Suppressor macrophage treated with lipopolysaccharide for 4 hours (primary cell): ENCODE data around the gene CPN2.

Source experiments
- DNase-seq: peaks from one replicate; pipeline ENCODE4 v3.0.0-alpha.2; 2020

Gene CPN2

DNA sequence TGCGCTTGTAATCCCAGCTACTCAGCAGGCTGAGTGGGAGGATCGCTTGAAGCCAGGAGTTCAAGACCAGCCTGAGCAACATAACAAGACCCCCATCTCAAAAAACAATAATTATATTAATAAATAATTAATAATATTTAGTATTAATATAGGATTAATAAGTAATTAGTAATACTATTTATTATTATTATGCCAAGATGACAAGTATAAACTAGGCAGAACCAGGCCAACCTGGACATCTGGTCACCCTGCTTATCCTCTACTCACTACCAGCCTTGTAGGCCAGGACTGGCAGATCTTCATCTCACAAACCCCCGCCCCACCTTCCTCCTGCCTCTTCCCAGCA, 429 bp downstream of the CPN2 start:
- DNase-seq, result no peak

DNA sequence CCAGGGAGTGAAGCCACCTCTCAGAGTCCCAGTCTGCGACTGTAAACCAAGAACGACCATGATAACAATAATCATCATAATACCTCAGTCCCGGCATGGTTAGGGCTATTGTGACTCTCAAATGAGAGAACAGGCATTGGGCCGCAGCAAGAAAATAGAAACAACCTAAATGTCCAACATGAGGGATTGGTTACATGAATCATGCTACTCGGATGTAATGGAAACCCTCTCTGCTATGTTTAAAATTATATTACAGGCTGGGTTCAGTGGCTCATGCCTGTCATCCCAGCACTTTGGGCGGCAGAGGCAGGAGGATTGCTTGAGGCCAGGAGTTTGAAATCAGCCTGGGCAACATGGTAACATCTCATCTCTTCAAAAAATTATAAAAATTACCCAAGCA, 2.8 kb downstream of the CPN2 start:
- no peak for DNase-seq

DNA sequence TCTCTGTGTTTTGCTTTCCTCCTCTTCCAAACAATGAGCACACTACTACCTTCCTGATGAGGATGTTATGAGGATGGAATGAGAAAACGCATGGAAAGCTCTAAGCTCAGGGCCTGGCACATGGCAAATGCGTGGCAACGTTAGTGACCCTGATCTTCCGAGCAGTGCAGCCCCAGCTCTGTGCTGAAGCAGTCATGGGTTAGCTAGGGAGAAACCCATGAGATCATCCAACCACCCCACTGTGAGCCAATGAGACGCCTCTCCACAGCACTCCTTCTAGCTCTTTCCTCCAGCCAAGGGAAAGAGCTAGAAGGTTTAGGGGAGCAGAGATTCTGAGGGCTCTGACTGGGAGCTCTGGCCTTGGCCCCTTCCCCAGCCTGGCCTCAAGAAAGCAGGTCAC, 4.5 kb downstream of the CPN2 start:
- DNase-seq, result peak; percentile 43

DNA sequence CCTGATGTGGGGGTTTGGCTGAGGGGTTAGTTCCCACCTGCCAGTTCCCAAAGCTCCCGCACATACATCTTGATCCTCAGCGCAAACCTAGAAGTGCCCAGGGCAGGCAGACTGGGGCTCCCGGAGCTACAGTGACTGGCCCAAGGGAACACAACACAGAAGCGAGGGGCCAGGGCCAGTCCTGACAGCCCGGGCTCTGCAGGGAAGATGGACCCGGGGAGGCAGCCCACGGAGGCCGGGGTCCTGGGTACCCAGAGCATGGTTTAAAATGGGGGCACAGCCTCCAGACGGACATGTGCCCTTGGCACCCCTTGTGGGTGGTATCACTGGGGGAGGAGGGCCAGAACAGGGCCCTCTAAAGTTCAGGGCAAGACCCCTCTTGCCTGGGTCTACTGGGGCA, 5.1 kb downstream of the CPN2 start:
- DNase-seq, result no peak

DNA sequence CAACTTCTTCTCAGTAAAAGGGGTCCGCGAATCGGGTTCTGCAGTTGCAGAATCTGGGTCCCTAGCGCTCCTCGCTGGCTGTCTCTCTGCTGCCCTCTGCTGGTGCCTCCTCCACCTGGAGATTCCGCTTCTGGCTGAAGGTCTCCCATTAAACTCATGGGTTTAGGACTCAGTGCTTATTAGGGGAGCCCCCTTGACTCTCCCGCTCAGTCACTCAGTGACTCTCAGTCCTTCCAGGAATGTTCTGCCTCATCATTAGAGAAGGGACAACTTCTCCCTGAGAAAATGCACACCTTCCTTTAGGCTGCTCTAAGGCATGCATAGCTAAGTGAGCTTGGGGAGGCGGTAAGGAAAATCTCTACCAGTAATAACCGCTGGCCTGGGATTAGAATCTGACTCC, 7.1 kb downstream of the CPN2 start:
- peak; percentile 77 for DNase-seq

DNA sequence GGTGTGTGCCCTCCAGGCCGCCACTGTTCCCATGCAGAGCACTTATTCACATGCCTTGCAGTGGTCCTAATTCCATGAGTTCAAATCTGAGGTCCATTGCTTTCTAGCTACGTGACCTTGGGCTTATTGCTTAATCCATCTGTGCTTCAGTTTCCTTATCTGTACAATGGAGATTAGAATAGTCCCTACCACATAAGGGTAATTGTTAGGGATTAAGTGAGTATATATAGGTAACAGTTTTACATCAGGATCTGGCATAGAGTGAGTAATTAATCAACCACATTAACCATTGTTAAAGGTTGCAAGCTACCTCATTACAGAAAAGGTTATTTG, 7.6 kb downstream of the CPN2 start:
- no peak for DNase-seq

DNA sequence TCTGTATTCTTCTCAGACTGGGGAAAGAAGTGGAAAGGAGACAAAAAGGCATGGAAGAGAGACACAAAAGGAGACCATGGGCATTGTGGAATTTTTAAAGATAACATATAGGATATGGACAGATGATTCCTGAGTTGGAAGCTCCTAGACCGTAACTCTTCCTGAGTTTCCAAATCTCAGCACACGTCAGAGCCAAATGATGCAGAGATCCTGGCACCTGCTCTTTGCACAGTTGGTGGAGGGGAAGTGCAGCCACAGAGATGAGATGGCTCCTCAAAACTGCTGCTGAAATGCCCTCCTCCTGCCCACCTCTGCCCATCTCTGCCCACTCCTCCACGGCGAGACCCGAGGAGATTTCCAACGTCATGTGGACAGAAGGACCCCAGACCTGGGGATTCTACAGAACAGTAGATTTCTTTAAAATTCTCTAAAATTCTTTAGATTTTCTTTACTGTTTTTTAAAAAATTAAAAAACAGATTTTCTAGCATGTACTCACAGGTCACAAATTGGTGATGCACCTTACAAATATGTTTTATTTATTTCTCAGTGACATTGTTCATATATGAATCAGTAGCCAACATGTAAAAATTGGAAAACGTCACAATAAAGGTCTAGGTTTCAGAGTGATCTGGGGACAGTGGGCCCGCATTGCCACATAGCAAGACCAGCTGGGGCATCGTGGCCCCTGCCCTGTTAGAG, 8.1 kb downstream of the CPN2 start:
- no peak for DNase-seq

DNA sequence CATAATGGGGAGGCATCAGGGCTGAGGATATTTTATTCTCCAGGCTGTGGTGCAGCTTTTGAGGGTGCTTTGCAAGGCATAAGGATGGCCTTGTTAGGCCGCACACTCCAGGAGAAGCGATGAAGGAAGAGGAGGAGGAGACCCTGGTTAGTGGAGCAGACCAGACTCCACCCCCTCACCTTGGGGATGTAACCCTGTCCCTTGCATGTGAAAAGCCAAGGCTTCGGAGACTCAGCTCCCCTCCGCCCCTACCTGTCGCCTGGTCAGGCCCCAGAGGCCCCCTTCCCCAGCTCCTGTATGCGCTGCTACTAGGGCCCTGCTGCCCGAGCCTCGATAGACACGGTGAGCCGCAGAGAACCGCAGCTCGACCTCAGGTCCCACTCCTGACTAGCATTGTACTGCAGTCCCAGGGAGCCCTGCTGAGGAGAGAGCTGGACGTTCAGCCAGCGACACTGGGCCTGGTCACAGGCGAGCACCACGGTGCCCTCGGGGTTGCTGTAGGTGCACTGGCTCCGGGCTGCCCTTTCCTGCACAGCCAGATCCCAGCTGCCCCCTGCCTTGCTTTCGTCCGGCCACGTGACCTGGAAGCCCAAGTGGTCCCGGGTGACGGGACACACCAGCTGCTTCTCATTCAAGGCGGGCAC, 10.2 kb downstream of the CPN2 start:
- DNase-seq, result no peak

DNA sequence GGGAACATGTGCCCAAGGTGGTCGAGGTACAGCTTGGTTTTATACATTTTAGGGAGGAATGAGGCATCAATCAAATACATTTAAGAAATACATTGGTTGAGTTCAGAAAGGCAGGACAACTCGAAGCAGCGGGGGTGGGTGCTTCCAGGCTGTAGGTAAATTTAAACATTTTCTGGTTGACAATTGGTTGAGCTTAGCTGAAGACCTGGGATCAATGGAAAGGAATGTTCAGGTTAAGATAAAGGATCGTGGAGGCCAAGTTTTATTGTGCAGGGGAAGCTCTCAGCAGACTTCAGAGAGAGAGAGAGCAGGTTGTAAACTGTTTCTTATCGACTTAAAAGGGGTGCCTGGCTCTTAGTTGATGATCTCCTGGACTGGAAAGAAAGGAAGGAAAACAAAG, 11.3 kb downstream of the CPN2 start:
- no peak for DNase-seq

DNA sequence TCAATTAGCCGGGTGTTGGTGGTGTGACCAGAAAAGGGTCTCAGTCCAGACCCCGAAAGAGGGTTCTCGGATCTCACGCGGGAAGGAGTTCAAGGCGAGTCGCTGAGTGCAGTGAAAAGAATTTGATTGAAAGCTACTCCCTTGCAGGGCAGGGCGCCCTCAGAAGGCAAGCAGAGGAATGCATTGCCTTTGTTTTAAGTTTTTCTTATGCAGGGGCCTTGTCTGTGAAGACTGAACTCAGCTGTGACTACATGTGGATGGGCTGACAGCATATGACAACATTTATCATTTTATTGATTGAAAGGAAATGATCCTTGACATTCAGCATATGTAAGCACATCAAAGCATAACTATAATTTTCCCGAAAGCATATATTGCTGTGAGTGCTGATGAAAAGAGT, 11.8 kb downstream of the CPN2 start:
- no peak for DNase-seq

DNA sequence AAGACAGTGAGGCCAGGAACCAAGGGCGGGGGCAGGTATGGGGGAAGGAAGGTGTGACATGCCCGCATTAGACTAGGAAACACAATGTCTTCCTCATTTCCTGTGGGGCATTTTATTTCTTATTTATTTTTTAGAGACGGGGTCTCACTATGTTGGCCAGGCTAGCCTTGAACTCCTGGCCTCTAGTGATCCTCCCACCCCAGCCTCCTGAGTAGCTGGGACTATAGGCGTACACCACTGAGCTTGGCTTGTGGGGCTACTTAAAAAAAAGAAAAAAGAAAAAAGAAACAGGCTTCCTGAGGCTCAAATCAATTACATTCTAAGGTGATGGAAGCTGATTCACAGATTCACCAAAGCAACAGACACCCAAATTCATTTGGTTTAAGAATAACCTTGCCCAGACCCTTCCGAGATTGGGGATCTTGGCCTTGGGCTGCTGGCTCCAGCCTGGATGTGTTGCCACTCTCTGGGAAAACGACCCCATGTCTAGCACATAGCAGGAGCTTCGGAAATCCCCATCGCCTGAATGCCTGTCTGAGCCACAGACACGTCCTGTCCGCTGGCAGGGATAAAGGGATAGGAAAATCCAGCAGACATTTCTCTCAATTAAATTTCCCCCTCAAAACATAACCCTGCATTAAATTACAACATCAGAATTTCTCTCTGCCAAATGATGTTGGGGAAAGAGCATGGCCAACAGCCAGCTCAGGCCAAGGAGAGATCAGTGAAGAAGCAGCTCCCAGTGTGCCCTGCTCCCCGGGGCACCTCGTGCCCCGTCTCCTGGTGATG, 13.0 kb downstream of the CPN2 start:
- DNase-seq, result no peak

DNA sequence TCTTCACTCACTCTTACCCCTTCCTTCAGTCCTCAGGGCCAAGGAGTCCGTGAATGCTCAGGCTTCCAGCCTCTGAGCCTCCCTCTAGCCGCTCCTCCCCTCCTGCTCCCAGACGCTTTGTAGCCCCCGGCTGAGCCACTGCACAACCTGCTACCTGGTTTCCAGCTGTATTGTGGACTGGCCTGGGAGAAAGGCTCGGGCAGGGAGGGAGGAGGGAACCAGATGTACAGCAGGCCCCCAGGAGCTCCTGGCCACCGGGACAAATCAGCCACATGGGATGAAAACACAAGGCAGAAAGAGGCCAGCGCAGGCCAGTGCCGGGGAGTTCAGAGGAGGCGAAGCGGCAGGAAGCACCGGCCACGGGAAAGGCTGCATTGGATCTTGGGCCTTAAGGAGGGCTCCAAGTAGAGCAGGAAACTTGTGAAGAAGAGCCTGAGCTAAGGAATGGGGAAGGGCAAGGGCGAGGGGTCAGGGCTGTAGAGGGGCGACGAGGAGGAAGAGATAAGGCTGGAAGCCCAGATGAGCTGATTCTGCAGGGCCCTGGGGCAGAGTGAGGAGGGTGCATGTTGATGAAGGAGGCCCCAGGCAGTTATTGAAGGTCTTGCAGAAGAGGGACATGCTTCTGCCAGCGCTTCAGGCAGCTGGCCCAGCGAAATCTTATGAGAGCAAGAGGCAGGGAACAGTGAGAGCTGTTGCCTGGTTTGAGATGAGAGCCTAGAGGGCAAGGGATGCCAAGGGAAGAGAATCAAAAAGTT, 14.3 kb downstream of the CPN2 start:
- no peak for DNase-seq

DNA sequence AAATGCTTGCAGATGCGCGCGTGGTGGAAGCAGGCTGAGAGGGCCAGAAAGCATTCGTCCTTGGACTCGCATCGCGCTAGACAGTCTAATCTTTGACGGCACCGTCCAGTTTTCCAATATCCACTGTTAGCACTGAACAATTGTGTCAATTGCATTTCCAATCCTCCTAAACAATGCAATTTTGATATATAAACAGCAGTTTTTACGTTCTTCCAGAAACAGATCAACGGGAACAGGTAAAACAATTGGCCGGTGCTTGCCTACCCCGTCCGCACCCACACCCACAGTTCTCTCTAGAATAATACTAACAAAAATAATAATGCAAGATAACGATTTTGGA, 17.2 kb downstream of the CPN2 start:
- DNase-seq, result no peak

DNA sequence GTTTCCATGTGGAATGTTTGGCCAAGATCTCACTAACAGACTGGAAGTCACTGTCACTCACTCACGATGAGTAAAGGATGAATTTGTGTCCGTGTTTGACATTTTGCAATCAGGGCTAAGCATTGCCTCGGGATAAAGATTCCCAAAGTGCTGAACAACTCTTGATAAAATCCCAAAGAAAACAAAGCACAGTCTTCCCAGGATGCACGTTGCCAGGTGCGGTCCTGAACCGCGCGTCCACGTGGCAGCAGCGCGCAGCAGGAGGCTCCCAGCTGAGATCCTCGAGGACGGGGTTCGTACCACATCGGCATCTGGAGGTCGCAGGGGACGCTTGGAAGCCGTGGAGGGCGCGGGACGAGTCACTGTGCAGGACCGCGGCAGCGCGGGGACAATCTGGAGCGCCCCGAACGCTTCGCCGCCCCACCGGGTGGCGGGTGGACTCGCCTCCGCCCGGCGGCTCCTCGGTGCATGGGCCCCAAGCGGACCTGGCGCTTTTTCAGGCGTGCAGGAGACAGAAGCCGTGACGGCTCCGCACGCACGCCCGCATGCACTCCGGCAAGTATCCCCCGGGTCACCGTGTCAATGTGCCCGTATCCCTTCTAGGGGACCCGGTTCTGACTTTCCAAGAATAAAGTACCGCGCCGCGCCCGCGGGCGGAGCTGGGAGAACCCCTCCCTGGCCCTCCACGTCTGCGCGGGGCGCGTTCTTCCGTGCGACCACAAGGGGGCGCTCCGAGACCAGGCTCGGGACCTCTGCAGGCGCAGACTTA, 17.7 kb downstream of the CPN2 start:
- peak; percentile 85 for DNase-seq

DNA sequence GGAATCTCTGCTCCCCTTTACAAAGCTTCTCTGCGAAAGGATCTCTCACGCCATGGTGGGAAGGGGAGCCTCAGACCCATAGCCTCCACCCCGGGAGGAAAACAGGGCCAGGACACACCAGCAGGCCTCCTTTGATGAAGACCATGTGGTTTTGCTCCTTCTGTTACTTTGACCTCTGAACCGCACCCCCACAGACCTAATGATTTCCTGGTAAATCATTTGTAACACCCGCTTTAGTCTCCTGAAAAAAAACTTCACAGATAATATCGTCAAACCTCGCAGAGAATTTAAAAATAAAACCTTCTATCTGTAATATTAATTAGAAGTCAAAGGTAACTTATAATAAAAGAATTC, 18.3 kb downstream of the CPN2 start:
- no peak for DNase-seq

DNA sequence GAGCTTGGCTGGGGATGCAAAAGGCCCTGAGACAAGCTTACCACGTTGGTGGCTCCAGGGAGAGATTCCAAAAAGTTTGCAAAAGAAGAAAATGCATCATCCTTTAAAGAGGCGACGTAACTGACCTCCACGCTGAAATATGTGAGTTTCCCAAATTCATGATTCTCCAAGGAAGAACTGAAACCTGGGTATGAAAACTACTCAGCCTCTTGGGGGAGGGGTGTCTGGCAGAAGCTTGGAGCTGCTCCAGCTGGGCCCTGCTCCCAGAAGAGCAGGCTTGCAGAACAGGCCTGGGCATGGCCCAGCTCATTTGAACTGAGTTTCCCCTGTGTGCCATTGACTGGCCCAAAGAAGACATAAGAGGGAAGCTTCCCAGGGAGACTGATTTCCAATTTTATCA, 20.5 kb downstream of the CPN2 start:
- peak; percentile 76 for DNase-seq

DNA sequence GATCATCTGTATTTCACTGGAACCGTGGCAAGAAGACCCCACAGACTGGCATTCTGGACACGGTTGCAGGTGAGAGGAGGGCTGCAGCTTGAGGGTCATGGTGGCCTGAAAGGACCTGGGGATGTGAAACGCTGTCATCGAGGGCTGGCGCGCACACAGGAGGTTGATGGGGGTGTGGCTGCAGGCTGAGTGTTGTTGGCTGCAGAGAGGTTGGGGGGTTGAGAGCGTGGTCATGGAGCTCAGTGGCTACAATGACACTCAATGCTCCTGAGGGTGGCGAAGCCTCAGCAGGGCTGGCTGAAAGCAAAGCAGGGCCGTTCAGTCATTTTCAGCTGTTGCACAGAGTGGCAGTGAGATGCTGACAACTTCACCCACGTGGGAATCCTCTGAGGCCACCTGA, 21.0 kb downstream of the CPN2 start:
- no peak for DNase-seq

DNA sequence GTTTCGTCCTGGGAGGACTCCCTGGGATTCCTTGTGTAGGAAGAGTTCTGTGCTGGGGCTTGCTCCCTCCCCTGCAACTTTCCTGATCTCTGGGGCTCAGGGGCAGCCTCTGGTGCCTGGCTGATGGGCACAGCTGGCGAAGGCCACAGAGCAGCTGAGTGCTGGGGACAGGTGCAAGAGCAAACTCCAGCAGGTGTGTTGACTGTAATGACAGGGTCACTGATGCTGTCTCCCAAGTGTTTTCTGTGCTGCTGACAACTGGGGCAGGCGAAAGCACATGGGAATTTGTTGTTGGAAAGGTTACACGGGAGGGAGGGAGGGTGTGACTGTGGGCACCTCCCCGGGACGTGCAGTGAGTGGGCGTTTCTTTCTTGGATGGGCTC, 21.6 kb downstream of the CPN2 start:
- DNase-seq, result no peak

DNA sequence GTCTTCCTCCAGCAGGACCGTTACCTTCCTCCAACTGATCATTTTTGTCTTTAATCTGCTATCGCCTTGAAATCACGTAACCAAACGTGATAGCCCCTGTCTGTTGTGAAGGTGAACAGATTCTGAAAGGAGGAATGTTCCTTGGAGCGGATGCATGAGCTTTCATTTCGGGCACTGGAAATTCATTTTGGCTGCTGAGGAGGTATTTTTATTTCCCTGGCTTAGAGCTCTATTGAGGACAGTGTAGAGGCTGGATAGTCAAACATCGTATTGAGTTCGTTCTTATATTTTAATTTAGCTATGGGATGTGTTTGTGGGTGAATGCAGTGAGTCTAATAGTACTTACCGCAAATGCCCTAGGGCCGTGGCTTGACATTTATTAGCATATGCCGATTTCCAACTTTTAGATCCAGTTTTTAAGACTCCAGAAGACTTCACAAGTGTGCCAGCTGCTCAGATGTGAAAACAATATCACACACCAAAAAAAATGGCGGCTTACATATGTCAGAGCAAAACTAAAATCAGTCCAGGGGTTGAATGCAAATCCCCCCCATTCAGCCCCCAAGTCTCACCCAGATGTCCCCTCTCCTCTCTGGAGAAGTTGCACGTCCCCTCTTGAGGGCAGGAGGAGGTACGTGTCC, 22.1 kb downstream of the CPN2 start:
- no peak for DNase-seq

DNA sequence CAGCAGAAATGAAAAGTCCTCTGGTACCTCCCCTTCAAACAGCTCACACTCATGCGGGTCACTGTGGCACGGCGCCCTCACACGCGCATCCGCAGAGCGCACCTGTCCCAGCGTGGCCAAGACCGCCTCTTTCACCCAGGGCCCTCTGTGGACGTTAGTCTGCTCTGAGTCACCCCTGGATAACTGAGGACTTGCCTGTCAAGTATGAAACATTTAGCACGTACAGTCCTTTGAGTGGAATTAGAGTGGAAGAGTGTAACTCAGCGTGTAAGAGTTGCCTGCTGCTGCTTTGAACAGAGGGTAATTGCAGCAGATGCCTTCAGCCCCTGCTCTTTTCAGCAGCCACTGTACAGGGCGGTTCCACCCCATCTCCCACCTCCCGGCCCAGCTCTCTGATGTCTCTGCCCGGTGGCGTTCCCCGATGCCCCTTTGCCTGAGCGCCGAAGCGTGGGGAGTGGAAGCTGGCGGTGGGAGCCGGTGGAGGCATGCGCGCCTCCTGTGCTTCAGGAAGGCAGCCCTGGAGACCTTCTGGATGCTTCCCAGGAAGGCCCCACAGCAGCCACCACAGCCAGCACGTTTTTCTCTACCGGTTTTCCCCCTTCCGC, 23.0 kb downstream of the CPN2 start:
- DNase-seq, result no peak

DNA sequence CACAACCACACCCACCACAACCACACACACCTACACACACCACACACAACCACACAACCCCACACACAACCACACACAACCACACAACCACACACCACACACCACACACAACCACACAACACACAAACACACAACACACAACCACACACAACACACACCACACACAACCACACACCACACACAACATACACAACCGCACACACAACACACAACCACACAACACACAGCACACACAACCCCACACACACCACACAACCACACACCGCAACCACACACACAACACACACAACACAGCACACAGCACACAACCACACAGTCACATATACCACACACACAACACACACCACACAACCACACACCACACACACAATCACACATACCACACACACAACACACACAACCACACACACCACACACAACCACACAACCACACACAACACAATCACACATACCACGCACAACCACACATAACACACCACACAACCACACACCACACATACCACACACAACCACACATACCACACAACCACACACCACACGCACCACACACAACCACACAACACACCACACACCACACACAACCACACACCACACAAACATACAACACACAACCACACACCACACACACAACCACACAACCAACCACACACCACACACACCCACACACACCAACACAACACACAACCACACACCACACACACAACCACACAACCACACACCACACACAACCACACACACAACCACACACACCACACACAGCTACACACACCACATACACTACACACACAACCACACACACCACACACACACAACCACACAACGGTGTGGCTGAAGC, 23.7 kb downstream of the CPN2 start:
- no peak for DNase-seq

DNA sequence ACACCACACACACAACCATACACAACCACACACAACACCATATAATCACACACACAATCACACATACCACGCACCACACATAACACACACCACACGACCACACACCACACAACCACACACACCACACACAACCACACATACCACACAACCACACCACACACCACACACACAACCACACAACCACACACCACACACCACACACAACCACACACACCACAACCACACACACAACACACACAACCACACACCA, 24.2 kb downstream of the CPN2 start:
- DNase-seq, result no peak
